GM19452 (cell line): ENCODE measurements around the gene TCL1B.
"Not testable (repeated sequence)": the region's sequence is repeated elsewhere in the genome, so short reads cannot be mapped to it uniquely, and the experiment has no call there.

Experiments used
- ATAC-seq: cut with Tn5 transposase; IDR thresholded peaks from one replicate; pipeline ENCODE4 v1.9.1; 2021; ENCODE audit not compliant: unreplicated experiment

Gene TCL1B

GRCh38 chr14:95700221-95700976 is 14.2 kb downstream of the TCL1B start:
- no peak for ATAC-seq

GRCh38 chr14:95701846-95702221 is 15.6 kb downstream of the TCL1B start:
- ATAC-seq, result no peak

- no peak for ATAC-seq
These were observed 17.1 kb downstream of the TCL1B start for GRCh38 chr14:95703341-95703740.

- no peak for ATAC-seq
These were observed 17.6 kb downstream of the TCL1B start for GRCh38 chr14:95703805-95704204.

GRCh38 chr14:95705518-95705917 is 19.3 kb downstream of the TCL1B start:
- ATAC-seq, result no peak

- ATAC-seq, result no peak
These were observed 21.1 kb downstream of the TCL1B start for GRCh38 chr14:95707327-95707726.

- no peak for ATAC-seq
These were observed 23.9 kb downstream of the TCL1B start for GRCh38 chr14:95710106-95710505.

GRCh38 chr14:95711476-95712176 is 25.4 kb downstream of the TCL1B start:
- no peak for ATAC-seq

GRCh38 chr14:95712398-95712797 is 26.2 kb downstream of the TCL1B start:
- no peak for ATAC-seq

GRCh38 chr14:95713596-95714371 is 27.6 kb downstream of the TCL1B start, which contains the start of gene TCL1A:
Gene TCL1A, minus strand, starts transcription at chr14:95714125. Its CDS starts 59 bp downstream, at chr14:95714066.
- ATAC-seq, result peak; percentile 82

- ATAC-seq, result no peak
These were observed 36.4 kb downstream of the TCL1B start for GRCh38 chr14:95722525-95723190.

GRCh38 chr14:95725685-95726336 is 39.6 kb downstream of the TCL1B start:
- ATAC-seq, result peak; percentile 83

- ATAC-seq, result no peak
These were observed 41.0 kb downstream of the TCL1B start for GRCh38 chr14:95727056-95727700.

GRCh38 chr14:95729402-95730028 is 43.3 kb downstream of the TCL1B start:
- ATAC-seq, result not testable (repeated sequence)

- ATAC-seq, result no peak
These were observed 43.9 kb downstream of the TCL1B start for GRCh38 chr14:95730126-95730525.

GRCh38 chr14:95733212-95733611 is 47.0 kb downstream of the TCL1B start:
- no peak for ATAC-seq

- ATAC-seq, result no peak
These were observed 53.1 kb downstream of the TCL1B start for GRCh38 chr14:95739356-95739755.

- no peak for ATAC-seq
These were observed 54.8 kb downstream of the TCL1B start for GRCh38 chr14:95741038-95741490.

GRCh38 chr14:95741781-95742180 is 55.6 kb downstream of the TCL1B start:
- no peak for ATAC-seq
